NCI-H2107 treated with DMSO at 0.1 percent for 48 hours (cell line): ENCODE measurements around the gene DYNLT3.

Experiments used
- DNase-seq: peaks from one replicate; lab custom pipeline; 2025; ENCODE audit not compliant: unreplicated experiment; lab: John Stamatoyannopoulos, UW

The DYNLT3 gene

GRCh38 chrX:37844622-37845021, 2.7 kb downstream of the DYNLT3 start:
- no peak for DNase-seq

- DNase-seq, result no peak
Observed at GRCh38 chrX:37840931-37841330, 6.4 kb downstream of the DYNLT3 start.

GRCh38 chrX:37834937-37835336, 12.4 kb downstream of the DYNLT3 start:
- no peak for DNase-seq

GRCh38 chrX:37830371-37830770, 17.0 kb downstream of the DYNLT3 start:
- no peak for DNase-seq

- no peak for DNase-seq
Observed at GRCh38 chrX:37829721-37830120, 17.6 kb downstream of the DYNLT3 start.

- DNase-seq, result no peak
Observed at GRCh38 chrX:37825215-37825842, 22.0 kb downstream of the DYNLT3 start.

- DNase-seq, result no peak
Observed at GRCh38 chrX:37824491-37825214, 22.7 kb downstream of the DYNLT3 start.

GRCh38 chrX:37820646-37821045, 26.7 kb downstream of the DYNLT3 start:
- DNase-seq, result no peak

- no peak for DNase-seq
Observed at GRCh38 chrX:37818031-37818430, 29.3 kb downstream of the DYNLT3 start.

- DNase-seq, result no peak
Observed at GRCh38 chrX:37817579-37817978, 29.8 kb downstream of the DYNLT3 start.

- DNase-seq, result no peak
Observed at GRCh38 chrX:37817176-37817575, 30.2 kb downstream of the DYNLT3 start.

GRCh38 chrX:37816766-37817165, 30.6 kb downstream of the DYNLT3 start:
- no peak for DNase-seq

GRCh38 chrX:37815366-37815765, 32.0 kb downstream of the DYNLT3 start:
- no peak for DNase-seq

GRCh38 chrX:37813570-37813969, 33.8 kb downstream of the DYNLT3 start:
- no peak for DNase-seq

GRCh38 chrX:37812110-37812509, 35.3 kb downstream of the DYNLT3 start:
- no peak for DNase-seq

- no peak for DNase-seq
Observed at GRCh38 chrX:37809970-37810369, 37.4 kb downstream of the DYNLT3 start.

GRCh38 chrX:37803057-37803456, 44.3 kb downstream of the DYNLT3 start:
- no peak for DNase-seq

GRCh38 chrX:37802028-37802427, 45.3 kb downstream of the DYNLT3 start:
- no peak for DNase-seq

- DNase-seq, result no peak
Observed at GRCh38 chrX:37800717-37801116, 46.7 kb downstream of the DYNLT3 start.

GRCh38 chrX:37799936-37800335, 47.4 kb downstream of the DYNLT3 start:
- DNase-seq, result no peak

- DNase-seq, result no peak
Observed at GRCh38 chrX:37796805-37797204, 50.6 kb downstream of the DYNLT3 start.

GRCh38 chrX:37796310-37796709, 51.1 kb downstream of the DYNLT3 start:
- DNase-seq, result no peak
